Hematopoietic multipotent progenitor cell treated with erythropoietin and hydrocortisone succinate and interleukin-3 and kit ligand, for 17 days (in vitro differentiated cells): Measurements from ENCODE around the gene ELMOD3.
"Not testable (repeated sequence)": the region's sequence is repeated elsewhere in the genome, so short reads cannot be mapped to it uniquely, and the experiment has no call there.

ENCODE experiments used
- DNase-seq: peaks from one replicate; pipeline ENCODE4 v3.0.0-alpha.2; 2015; ENCODE audit warnings: low spot score

ELMOD3 gene

DNA sequence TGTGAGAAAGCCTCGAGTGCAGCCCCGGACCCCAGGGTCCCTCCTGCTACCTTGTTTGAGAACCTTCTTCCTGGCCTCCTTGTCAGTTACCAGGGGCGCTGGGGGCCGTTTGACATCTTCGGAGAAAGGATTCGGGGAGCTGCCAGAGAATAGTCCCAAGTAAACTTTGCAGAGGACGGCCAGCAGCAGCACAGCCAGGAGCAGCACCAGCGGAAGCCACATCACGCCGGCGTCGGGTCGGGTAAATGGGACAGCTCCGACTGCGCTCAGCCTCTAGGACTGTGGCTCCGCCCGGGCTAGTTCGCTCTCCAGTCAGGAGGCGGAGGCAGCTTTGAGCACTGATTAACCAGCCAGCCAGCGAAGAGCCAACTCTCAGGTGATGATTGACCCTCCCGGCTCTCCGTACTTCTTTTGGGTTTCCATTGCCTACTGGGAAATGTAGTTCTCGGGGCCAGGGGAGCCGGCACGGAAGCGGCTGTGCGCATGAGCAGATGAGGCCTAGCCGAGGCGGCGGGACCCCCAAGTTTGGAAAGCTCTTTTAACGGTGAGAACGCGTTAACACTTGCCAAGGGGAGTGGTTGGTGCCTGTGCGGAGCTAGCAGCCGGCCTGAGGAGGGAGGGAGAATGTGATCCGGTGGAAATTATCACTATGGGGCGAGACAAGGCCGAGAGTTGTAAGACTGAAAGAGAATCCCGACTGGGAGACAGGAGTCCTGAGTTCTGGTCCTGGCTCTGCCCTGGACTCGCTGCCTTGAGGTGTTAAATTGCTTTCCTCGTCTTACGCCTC lies at the start of gene ELMOD3, which contains the start of gene RETSAT:
TSS of gene ELMOD3 (plus strand) at position 484 of the 787 bp plus-strand sequence. CDS start 2,430 bp downstream, outside the sequence.
TSS of gene RETSAT (minus strand) at position 243 of the 787 bp plus-strand sequence. CDS start at position 222, 21 bp downstream.
- DNase-seq: peak; percentile 99

DNA sequence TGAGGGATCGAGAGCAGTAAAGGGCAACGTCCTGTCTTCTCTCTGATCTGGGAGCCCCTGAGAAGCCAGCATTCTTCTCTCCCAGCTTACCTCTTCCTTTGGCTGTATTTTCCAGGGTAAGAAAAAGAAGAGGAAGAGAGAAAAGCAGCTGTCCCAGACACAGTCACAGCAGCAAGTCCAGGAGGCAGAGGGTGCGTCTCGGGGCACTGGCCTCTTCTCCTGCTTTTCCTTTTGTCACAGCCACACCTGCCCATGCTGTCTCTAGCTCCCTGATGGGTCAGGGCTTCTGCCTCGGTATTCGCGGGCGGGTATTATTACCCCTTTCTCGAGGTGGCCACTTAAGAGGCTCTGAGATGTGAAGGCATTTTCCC lies 47.1 kb upstream of the ELMOD3 start:
- DNase-seq: no peak

DNA sequence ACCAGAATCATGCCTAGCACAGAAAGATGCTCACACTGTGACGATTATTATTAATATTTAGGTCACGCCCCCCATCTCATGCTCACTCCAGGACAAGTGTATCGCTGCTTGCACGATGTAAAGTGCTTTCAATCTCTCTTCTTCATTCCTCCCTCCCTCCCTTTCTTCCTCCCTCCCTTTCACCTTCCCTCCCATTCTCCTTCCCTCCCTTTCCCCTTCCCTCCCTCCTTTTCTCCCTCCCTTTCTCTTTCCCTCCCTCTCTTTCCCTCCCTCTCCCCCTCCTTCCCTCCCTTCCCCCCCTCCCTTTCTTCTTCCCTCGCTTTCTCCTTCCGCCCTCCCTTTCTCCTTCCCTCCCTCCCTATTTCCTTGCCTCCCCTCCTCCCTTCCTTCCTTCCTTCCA lies 46.4 kb upstream of the ELMOD3 start:
- no peak for DNase-seq

DNA sequence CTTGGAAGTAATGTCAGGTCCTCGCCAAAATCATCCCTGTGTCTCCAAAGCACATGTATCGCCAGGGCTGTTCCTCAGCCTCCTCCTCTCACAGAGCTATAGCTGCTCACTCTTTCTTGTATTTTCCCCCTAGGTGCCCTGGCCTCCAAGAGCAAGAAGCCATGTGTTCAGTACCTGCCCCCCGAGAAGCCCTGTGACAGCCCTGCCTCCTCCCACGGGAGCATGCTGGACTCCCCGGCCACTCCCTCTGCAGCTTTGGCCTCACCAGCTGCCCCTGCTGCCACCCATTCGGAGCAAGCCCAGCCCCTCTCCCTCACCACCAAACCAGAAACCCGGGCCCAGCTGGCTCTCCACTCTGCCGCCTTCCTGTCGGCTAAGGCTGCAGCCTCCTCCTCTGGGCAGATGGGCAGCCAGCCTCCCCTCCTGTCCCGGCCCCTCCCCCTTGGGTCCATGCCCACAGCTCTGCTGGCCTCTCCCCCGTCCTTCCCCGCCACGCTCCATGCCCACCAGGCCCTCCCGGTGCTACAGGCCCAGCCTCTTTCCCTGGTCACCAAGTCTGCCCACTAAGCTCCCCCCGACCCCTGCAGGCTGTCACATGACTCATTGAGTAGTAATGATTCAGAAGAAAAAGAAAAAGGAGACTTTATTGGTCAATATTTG lies 45.5 kb upstream of the ELMOD3 start:
- DNase-seq: no peak

DNA sequence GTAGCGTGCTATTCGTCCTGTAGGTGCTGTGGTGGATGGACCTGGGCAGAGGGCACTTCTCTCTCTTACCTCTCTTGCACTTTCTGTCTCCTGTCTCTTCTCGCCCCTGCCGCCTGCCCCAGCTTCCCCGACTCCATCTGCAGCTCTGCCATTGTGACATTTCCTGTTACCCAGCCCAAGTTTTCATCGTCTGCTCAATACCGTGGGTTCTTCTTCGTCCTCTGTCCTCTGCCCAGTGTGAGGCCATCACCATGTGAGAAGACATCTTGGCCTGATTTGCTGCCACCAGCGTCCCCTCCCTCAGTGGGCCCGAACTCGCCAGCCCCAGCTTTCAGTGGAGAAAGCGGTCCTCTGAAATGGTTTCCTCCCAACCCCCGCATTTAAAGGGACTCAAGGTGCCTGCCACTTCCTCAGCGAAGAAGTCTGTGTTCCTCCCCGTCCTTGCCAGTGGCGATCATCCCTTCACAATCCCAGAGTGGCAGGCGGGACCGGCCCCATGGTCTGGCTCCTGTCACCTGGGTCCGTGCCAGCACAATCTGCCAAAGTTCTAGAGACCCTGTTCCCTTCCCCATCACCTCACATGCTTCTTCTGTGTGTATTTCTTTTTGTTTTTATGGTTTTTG lies 44.8 kb upstream of the ELMOD3 start:
- DNase-seq: no peak

DNA sequence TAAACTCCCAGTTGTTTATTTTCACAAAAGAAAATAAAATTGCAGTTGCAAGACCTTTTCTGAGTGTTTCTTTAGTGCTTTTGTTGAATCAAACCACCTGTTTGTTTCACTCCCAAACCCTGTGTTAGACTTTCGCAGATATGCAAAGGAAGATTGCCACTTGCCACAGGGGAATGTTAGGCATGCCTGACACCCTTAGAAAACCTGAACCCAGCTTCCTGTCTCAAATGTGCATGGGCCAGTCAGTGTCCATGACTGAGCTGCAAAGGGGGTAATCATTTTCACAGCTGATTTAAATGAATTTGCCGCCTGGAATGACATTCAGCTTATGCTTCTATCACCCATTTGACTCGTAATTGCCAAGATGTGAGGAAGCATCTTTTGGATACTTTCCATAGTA lies 44.2 kb upstream of the ELMOD3 start:
- DNase-seq: no peak

DNA sequence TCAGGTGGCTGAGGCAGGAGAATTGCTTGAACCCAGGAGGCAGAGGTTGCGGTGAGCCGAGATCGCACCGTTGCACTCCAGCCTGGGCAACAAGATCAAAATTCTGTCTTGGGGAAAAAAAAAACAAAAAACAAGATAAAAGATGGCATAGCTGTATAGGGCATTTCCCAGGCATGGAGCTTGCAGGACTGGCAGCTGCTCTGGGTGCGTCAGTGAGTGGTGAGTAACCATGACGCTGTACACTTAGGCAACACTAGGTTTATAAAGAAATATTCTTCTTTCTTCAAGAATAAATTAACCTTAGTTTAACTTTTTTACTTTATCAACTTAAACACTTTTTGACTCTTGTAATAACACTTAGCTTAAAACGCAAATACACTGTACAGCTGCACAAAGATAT lies 42.2 kb upstream of the ELMOD3 start:
- no peak for DNase-seq

DNA sequence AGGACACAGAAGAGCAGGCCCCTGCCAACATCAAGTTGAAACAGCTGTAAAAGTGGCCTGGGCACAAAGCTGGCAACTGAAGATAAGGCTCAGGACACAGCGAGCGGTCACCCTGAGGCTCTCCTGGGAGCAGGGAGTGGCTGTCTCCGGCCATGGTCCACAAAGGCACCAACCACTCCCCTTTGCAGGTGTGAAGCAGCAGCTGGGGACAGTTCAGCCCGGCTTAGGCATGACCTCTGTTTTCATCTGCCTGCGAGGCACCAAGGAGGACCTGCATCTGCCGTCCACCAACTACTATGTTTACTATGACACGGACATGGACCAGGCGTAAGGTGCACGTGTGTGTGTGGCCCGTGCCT lies 39.7 kb upstream of the ELMOD3 start:
- DNase-seq: no peak

DNA sequence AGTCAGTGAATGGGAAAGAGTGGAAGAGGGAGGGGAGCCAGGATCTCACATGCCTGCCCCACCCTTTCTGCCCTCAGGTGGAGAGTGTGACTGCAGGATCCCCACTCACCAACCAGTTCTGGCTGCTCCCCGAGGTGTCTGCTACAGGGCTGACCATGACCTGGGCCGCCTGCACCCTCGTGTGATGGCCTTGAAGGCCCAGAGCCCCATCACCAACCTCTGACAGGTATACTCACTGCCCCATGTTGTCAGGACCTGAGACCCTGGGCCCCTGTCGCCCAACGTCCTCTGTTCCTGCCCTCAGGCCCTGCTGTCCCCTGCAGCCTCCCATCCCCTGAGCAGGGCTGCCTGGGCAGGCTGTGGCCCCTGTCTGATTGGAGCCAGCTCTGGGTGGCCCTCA lies 38.6 kb upstream of the ELMOD3 start:
- DNase-seq: not testable (repeated sequence)

DNA sequence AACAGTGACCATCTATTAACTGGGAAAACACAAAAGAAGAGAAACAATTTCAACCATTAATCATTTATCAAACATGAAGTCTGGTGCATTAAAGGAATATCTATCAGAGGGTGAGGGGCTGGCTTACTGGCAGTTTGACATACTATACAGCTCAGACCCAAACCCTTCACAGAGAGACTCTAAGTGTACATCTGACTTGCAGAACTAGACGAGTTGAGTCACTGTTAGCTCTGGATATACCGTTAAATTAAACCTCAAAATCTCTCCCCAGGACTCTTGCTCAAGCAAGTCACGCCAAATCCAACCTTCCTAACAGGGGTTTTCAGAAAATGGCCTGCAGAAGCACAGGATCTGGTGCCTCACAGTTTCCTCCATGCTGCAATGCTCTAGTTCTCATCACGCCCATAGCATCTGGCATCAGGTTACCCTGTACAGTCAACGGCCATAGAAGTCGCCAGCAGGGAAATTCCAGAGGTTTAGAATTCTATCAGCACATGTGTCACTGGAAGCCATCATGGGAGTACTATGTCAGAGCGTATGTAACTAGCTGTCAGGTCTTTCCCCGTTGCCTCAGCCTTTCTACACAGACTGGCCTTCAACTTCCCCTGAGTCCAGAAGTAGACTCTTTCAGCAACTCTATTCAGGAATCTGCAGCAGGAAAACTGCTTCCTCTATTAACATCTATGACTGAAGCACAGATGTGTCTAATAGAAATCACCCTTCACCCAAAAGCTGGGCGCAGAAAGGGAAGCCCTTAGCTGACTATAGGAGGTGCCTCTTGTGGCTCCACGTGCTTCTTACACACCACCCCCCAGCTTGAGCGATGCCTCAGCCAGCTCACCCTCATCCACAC lies 36.1 kb upstream of the ELMOD3 start:
- no peak for DNase-seq

DNA sequence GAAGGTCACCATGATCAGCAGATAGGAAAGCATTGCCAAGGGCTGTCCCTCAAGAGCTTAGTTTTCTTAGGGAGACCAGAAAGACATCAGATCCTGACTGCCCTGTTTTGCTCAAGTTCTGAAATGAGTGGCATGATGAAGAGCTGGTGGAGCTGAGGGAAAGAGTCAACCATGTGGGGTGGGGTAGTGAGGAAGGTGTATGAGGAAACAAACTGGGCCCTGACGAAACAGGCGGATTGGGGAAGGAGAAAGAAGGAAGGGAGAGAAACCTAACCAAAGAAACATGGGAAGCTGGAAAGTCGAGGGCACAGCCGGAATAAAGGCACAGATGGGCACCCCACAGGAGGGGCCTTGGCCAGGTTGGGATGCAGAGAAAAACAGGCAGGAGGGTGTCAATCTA lies 34.8 kb upstream of the ELMOD3 start:
- no peak for DNase-seq

DNA sequence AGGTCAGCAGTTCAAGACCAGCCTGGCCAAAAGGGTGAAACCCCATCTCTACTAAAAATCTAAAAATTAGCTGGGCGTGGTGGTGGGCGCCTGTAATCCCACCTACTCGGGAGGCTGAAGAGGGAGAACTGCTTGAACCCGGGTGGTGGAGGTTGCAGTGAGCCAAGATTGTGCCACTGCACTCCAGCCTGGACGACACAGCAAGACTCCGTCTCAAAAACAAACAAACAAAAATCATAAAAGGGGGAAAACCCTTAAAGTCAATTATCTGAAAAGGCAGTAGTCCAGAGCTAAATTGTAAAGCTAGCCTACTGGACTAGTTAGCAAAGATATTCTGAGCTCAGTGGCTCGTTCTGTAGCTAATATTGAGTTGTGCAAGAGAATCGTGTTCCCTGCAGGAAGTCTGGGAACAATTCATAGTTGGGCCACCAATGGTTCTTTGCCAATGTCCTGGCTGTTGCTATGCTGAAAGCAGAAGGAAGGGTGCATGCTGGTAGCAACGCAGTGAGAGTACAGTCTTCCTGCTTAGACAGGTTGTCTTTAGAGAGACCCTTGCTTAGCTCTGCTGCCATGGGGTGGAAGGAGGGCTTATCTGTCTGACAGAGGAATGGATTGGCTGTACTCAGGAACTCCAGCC lies 31.1 kb upstream of the ELMOD3 start:
- no peak for DNase-seq

DNA sequence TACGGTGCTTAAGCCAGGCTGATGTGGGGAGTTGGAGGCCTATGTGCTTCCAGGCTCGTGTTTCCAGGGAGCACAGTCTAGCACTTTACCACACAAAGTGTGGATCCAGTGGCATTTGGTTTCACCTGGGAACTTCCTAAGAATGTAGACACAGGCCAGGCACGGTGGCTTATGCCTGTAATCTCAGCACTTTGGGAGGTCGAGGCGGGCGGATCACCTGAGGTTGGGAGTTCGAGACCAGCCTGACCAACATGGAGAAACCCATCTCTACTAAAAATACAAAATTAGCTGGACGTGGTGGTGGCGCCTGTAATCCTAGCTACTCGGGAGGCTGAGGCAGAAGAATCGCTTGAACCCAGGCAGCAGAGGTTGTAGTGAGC lies 30.6 kb upstream of the ELMOD3 start:
- DNase-seq: not testable (repeated sequence)

DNA sequence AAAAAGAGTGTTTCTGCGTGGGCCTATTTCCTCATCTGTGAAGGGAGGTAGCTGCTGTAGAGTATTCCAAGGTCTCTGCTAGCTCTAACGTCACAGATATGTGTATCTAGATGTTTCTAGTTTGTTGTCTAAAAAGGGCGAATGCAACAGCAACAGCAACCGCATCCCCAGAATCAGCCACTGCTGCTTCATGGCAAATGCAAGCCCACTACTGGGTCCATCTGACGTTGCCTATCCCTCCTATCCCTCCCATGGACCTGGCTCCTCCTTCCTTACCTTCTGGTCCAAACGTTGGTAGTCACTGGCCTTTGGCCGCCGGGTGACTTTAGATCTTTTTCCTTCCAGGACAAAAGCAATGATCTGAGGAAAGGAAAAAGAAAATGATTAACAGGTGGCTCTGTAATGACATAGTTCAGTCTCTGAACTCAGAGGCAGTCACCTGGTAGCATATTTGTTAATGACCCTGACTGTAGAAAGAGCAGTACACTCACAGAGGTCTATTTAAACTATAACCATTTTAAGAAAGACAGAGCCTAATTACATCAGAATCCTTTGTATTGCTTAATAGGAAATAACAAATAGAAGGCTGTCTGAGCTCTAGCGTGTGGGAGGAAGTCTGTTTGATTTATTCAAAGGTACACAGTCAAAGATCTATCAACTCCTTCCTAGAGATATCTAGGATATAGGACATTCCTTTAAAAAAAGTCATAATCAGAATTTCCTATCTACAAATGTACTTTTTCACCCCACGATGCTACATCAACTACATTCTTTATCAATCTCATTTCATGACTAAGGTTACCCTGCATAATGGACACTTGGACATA lies 29.7 kb upstream of the ELMOD3 start:
- no peak for DNase-seq

DNA sequence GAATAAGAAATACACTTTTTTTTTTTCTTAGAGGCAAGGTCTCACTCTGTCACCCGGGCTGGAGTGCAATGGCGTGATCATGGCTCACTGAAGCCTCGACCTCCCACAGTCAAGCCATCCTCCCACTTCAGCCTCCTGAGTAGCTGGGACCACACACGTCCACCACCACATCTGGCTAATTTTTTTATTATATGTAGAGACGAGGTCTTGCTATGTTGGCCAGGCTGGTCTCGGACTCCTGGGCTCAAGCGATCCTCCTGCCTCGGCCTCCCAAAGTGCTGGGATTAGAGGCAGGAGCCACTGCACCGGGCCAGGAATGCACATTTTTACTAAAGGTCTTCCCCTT lies 29.1 kb upstream of the ELMOD3 start:
- no peak for DNase-seq

DNA sequence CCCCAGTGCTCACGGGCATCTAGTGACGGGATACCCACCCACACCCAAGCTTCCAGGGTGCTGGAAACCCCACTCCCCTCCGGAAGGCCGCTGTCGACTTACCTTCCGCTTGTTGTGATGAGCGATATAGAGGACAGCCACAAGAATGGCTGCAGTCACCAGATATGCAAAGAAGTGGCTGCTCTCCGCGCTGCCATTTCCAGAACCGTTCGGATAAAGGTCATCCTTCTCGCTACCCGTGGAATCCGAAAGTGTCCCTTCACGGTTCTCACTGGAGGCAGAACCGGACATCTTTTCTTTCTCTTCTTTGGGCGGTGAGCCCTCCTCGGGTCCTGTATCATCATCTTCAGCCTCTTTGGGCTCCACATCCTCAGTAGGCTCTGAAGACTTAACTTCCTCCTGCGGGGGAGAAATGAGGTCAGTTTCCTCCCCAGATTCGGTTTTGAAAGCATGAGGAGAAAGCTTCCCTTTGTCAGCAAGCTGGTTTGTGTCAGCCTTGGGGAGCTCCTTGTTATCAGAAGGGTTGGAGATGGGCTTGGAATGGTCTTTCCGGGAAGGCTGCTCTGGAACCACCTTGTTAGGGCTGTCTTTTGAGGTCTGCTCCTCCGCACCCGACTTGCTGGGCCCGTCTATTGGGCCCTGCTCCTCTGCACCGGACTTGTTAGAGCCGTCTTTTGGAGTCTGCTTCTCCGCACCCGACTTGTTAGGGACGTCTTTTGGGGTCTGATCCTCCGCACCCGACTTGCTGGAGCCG lies 28.0 kb upstream of the ELMOD3 start:
- DNase-seq: peak; percentile 41

DNA sequence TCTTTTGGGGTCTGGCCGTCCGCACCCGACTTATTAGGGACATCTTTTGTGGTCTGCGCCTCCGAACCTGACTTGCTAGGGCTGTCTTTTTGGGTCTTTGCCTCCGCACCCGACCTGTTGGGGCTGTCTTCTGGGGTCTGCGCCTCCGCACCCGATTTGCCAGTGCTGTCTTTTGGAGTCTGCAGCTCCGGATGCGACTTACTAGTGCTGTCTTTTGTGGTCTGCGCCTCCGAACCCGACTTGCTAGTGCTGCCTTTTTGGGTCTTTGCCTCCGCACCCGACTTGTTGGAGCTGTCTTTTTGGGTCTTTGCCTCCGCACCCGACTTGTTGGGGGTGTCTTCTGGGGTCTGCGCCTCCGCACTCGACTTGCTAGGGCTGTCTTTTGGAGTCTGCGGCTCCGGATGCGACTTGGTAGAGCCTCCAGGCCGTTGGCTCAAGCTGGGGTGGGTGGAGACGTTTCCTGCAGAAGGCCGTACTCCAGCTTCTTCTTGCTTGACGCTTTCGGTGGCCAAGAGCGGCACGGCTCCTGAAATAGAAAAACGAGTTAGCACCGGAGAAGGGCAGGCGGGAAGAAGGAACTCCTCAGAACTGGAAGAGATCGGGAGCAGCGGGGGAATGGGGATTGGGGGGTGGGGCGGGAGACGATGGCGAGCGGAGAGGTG lies 27.3 kb upstream of the ELMOD3 start:
- peak; percentile 42 for DNase-seq

DNA sequence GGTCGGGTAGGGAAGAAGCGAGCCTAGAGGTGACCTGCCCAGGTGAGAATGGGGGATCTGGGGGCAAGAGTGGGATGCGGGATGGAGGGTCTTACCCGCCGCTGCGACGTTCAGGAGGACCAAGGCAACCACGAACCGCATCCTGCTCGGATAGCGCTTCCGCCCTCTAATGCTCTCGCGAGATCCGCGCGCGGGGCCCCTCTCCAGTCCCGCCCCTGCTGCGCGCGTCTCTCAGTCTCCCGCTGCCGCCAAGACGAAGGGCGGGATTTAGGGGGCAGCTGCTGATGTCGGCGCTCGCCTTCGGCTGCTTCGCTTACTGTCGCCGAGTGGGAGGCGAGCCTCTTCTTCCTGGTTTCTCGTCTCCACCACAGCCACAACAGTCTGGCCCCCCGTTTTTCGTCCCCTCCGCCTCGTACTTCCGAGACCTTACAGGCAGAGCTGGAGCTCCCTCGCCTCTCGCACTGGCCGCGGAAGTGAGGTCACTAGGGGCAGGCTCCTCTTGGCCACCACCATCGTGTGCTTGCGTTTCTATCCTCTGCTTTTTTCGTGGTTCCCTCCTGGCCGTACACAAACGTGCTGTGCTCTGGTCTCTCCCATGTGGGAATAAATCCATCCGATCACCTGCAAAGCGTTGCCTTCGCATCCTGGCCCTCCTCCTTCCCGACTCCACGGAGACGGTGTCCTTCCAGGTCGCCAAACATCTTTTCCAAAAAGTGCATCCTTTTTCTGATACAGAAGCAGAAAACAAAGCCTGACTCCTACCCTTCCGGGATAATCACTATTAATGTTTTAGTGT lies 26.5 kb upstream of the ELMOD3 start, which contains the start of gene TGOLN2:
TSS of gene TGOLN2 (minus strand) at position 168 of the 796 bp plus-strand sequence. CDS start at position 141, 27 bp downstream.
- DNase-seq: peak; percentile 85

DNA sequence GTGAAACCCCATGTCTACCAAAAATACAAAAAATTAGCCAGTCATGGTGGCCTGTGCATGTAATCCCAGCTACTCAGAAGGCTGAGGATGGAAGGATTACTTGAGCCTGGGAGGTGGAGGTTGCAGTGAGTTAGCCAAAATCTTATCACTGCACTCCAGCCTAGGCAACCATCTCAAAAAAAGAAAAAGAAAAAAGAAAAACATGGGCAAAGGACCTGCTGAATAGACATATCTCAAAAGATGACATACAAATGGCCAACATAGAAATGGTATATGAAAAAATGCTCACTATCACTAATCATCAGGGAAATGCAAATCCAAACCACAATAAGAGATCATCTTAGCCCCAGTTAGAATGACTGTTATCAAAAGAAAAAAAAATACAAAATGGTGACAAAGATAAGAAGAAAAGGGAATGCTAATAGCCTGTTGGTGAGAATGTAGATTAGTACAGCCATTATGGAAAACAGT lies 25.4 kb upstream of the ELMOD3 start:
- peak; percentile 33 for DNase-seq
